Prostate gland (tissue), 2 donors: ENCODE data around the gene DSN1.

Experiments used
- POLR2A ChIP-seq: fragments of 450-650 bp; IDR thresholded peaks from one replicate; pipeline ENCODE4 v1.6.1; 2016; ENCODE audit warnings: antibody characterized with exemption, mild to moderate bottlenecking
- POLR2AphosphoS5 ChIP-seq: sonication (generic); formaldehyde crosslinking; IDR thresholded peaks from one replicate; pipeline ENCODE4 v1.6.1; 2017; ENCODE audit warnings: antibody characterized with exemption
- TF ChIP-seq, protein P1 (sequence below), 4 experiments: fragments of 200-600 bp in 2 of 4; fragments of 450-650 bp in 2 of 4; sonication (generic) in 2 of 4; IDR thresholded peaks; 1 replicate in 3 of 4; 2 replicates in 1 of 4; pipeline ENCODE4 v1.5.1; 2016 to 2019; ENCODE audit warnings: antibody characterized with exemption in 4 of 4, mild to moderate bottlenecking in 2 of 4, moderate library complexity in 2 of 4

DNA sequence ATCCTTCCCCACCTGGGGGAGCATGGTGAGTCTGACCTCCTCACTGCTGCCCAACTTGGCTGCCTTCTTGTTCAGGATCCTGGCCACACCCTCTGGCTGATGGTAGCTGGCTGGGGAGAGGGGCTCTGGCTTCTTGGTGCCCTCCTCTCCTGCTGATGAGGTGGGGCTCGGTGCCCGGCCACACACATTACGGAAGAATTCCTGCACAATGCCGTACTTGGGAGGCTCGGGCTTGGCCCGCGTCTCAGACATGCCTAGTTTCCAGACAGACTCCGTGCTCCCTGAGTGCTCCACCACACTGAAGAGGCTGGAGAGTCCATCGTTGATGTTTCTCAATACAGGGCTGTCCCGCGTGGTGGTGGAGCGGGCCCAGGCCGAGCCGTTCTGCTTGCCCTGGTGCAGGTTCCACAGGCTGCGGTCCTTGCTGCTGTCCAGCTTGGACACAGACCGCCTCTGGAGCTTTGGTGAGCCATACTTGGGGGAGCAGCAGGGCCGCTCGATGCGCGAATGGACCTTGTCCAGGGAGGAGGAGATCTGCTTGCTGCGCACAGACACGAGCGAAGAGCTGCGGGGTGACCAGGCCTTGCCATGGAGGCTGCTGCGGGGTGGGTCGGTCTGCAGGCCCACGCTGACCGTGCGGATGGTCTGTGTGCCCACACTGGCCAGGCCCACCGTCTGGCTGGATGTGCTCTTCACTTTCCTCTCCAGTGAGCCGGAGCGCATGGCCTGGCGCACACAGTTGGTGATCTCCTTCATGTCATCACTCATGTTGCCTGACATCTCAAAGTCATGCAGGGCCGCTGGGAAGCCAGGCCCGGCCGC is 19.9 kb upstream of the DSN1 start:
- TF ChIP-seq, protein P1, sequence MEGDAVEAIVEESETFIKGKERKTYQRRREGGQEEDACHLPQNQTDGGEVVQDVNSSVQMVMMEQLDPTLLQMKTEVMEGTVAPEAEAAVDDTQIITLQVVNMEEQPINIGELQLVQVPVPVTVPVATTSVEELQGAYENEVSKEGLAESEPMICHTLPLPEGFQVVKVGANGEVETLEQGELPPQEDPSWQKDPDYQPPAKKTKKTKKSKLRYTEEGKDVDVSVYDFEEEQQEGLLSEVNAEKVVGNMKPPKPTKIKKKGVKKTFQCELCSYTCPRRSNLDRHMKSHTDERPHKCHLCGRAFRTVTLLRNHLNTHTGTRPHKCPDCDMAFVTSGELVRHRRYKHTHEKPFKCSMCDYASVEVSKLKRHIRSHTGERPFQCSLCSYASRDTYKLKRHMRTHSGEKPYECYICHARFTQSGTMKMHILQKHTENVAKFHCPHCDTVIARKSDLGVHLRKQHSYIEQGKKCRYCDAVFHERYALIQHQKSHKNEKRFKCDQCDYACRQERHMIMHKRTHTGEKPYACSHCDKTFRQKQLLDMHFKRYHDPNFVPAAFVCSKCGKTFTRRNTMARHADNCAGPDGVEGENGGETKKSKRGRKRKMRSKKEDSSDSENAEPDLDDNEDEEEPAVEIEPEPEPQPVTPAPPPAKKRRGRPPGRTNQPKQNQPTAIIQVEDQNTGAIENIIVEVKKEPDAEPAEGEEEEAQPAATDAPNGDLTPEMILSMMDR (IDR thresholded peaks at IDR 0.05): no peak
- TF ChIP-seq POLR2A (no peak), POLR2AphosphoS5 (no peak)
